GM19238 (cell line): ENCODE results near the gene SNRNP48.

Source experiments
- DNase-seq: peaks from one replicate; pipeline ENCODE4 v3.0.0; 2011; ENCODE audit warnings: low spot score; ENCODE audit not compliant: insufficient read length

The SNRNP48 gene

GRCh38 chr6:7589949-7590917 lies at the start of gene SNRNP48:
Gene SNRNP48 (plus strand): TSS chr6:7590198. CDS start chr6:7590258, 60 bp downstream.
- peak; percentile 80 for DNase-seq

DNA sequence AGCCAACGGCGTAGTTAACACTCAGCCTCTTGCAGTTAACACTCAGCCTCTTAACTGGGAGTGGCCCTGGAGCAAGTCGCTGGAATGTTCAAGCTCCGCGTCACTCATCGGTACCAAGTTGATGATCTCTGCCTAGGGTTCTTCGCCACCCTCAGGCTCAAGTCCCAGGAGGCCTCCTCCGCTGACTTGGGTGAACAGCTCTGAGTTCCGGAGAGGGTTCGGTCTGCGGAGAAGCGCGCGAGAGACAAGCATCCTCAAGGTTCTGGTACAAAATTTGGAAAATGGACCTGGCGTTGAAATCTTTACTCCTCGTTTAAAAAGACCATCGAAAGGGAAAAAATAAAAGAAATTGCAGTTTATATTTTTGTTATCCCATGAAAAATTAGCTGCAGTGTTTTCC lies 49.4 kb upstream of the SNRNP48 start:
- no peak for DNase-seq

- DNase-seq = peak; percentile 11
These were observed 48.6 kb upstream of the SNRNP48 start, which contains the start of gene DSP for GRCh38 chr6:7541175-7542064. Gene DSP (plus strand): TSS chr6:7541671. CDS start chr6:7541916, 245 bp downstream.

GRCh38 chr6:7542065-7542873 lies 47.7 kb upstream of the SNRNP48 start:
- DNase-seq = no peak

DNA sequence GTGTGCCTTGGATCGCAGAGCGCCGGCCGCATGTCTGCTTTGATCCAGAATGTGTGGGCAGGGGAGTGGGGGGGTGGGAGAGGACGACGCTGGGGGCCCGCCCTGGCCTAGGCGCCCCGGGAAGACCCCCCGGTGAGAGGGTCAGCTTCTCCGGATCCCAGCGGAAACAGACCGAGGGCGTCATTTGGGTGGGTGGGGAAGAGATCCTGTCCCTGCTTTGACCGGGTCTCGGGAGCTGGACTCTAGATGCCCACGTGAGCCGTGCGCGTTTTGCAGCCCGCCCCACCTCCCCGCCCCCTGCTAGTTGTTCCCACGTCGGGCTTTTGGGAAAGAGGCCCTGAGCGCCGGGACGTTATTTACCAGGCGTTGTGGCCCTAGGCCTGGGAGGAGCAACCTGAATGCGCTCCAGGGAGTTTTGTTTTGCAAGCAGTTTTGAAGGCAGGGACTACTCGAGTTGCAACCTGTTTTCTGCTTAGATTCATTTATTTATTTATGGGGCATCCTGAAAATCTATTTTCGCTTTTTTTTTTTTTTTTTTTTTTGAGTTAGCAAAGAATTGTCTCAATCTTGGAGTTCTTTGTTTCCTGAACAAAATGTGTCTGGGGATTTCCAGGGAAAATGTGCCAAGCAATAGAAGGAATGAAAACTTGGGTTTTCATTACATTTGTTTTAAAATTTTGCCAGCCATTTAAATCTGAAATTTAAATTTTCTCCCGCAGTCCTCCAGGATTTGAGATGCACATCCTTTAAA lies 46.9 kb upstream of the SNRNP48 start:
- DNase-seq = no peak

GRCh38 chr6:7543789-7544424 lies 46.1 kb upstream of the SNRNP48 start:
- no peak for DNase-seq

DNA sequence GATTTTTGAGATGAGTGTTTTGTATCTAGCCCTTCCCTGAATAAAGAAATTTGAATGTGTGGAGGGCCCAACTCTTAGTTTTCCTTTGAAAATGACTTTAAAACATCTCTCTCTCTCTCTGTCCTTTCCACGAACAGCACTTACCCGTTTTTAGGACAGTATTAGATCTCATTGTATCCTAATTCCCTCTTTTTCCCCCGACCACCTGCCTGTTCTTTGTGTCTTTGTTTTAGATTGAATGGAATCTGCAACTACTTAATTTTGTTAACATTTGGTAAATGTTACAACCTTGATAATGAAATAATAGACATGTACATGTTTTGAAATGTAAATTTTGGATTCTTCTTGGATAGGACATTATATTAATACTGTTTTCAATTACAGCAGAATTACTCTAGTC lies 45.4 kb upstream of the SNRNP48 start:
- DNase-seq = no peak

DNA sequence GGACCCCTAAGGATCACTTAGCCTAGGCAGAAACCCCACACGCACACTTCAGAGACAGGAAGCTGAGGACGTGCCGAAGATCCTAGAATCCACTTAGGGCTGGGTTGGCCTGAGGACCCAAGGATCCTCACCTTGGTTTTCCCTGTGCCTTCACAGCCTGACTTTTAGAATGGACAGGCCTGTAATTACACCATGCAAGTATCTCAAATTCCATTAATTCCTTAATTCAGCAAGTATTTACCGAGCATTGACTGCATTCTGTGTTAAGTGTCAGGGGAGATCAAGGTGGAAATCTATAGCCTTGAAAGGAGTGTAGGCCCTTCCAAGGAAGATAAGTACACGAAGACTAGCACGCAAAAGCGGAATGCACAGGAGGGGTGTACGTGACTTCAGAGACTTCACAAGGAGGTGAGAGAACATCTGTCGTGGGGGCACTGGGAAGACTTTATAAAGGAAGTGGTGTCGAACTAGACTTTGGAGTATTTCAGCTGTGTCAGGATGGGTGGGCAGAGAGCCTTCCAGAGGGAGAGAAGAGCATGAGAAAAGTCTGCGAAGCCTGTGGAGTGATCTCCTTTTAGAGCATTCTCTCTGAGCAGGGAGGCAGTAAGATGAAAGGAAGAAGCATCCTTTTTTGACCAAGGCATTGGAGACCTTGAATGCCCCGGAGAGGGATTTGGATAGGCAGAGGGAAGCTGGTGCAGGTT lies 44.5 kb upstream of the SNRNP48 start:
- DNase-seq = no peak

DNA sequence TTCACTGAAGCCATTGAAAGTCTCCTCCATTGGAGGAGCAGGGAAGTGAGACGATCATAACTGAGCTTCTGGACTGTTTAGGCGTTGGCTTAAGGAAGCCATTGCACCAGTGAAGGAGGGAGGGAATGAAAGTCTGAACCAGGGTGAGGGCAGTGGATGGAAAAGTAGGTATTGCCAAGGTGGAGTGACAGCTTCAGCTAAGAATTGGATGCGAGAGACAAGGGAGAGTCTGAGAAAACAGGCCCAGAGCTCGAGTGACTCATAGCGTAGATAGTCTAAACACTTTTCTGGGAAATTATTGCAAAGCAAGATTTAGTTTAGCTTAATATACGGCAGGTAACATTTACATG lies 44.0 kb upstream of the SNRNP48 start:
- DNase-seq = no peak

DNA sequence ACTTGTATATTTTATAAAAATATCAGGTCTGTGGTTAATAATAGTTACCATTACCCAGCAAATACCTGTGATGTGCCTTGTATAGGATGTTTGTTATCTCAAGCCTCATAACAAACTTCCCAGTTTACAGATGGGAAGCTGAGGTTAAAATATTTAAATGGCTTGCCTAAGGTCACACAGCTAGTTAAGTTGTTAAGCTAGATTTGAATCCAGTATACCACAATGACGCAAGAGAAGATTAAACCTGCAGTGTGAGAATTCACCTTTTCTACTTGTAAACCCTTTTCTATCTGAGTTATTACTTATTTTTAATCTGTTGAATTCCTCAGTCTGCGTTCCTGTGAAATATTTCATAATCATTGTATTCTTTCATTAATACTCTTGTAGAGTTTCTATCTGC lies 43.6 kb upstream of the SNRNP48 start:
- DNase-seq = no peak

GRCh38 chr6:7546896-7547295 lies 43.1 kb upstream of the SNRNP48 start:
- DNase-seq = no peak

DNA sequence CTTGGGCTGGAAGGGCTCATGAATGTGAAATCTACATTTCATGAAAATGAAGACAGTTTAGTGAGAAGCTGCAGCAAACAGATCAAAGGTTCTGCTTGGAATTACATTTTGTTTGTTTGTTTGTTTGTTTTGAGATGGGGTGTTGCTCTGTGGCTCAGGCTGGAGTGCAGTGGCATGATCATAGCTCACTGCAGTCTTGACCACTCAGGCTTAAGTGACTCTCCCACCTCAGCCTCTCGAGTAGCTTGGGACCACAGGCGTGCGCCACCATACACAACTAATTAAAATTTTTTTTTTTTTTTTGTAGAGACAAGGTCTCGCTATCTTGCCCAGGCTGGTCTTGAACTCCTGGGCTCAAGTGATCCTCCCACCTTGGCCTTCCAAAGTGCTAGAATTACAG lies 42.7 kb upstream of the SNRNP48 start:
- DNase-seq = no peak

DNA sequence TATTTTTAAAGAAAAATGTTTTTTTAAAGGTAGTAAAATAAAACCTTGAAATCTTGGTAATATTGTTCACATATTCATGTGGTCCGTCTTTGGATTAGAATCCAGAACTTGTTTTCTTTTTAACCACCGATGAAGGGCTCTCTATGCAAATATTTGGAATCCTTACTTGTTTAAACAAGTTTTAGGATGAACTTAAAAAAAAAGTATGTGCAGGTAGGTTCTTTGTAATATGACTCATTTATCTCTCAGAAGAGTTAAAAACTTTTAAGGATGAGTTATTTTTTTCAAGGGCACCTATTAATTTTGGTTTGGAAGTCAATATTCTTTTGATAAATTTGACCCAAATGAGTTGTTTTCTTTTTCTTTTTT lies 39.6 kb upstream of the SNRNP48 start:
- no peak for DNase-seq

DNA sequence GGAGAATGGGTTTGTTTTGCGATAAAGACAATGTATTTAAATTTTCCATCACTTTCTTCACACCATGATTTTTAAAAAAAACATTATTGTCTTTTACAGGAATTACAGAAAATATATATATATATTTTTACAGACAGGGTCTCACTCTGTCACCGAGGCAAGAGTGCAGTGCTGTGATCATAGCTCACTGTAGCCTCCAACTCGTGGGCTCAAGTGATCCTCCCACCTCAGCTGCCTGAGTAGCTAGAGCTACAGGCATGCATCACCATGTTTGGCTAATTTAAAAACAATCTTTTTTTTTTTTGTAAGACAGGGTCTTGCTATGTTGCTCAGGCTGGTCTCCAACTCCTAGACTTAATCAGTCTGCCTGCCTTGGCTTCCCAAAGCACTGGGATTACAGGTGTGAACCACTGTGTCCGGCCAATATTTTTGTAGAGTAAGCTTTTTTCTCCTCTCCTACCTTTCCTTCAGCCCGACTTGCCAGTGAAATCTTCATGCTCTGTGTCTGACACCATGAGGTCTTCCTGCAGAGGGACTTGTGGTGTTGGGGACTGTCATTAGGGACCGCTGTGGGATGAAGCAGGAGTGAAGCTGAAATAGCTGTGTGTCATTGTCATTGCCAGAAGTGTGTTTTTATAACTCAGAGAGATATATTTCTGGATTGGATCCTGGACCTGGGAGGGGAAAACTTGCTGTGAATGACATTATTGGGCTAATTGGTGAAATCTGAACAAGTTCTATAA lies 35.3 kb upstream of the SNRNP48 start:
- DNase-seq = no peak

- DNase-seq = no peak
These were observed 34.3 kb upstream of the SNRNP48 start for GRCh38 chr6:7555671-7556070.

DNA sequence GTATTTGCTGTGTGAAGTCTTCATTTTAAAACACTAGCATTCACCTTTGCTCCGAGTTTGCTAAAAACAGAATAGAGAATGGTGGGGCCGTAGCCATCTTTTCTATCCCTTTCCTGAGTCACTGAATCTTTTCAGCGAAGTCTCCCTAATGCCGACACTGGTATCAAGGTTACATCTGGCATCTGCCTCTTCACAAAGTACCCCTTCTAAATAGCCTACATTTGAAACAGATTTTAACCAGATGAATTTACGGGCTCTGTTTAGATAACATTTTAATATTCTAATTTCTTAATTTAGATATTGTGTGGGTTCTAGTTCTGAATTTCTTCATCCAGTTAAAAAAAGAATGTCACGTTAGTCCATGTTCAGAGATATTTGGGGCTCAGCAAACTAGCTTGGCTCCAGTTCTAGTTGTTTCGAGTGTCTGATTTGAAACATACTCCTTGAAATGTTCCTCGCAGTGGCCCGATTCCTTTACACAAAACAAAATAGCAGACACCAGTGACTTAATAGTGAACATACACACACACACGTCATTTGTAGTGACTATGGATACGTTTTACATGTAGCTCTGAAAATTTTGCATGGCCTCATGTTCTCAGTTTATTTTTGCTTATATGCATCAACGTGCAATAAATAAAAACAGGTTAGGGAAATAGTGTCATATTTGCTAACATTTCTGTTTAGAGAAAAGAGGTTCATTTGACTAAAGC lies 33.4 kb upstream of the SNRNP48 start:
- no peak for DNase-seq

- no peak for DNase-seq
These were observed 32.3 kb upstream of the SNRNP48 start for GRCh38 chr6:7557652-7558051.

DNA sequence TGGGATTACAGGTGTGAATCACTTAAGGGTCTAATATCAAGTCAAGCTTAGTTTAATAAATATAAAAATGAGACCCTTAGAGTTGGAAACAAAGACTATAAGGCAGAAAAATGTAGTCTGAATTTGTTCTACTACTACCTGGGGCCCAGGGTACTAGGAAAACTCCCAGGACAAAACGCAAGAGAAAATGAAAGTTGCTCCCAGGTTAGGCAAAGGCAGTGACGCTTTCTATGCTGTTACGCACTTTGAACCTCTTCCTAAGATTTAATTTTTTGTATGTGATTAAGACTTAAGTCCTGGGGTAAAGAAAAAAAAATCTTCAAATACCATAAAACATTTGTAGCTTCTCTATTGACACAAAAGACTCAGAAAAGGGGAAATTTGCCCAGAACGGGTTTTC lies 31.2 kb upstream of the SNRNP48 start:
- no peak for DNase-seq
